ENCODE results near the gene RANBP10. TPM values are rescaled to one million over a fixed set of nuclear protein-coding genes. Genes with fewer than 3 reads are reported as not detected.

The RANBP10 gene
- total and polyA plus RNA-seq, 2 of the 13 experiments (the other 11 are each of a cell fraction or from before 2014, with no cell fraction given), result 9.2 to 22.7 TPM

GRCh38 chr16:67806428-67807147, at the start of gene RANBP10, which contains the start of gene TSNAXIP1 (continued):
- TF ChIP-seq AHDC1 (CRISPR knock-in tag; IDR thresholded peaks at IDR 0.05; ENCODE audit: borderline replicate concordance), result no peak; the same call in 1 of the 2 replicates
- peak; percentile 16; the same call in 1 of the 2 replicates for TF ChIP-seq RARA (CRISPR knock-in tag; IDR thresholded peaks at IDR 0.05)
- no peak for TF ChIP-seq MEF2D (CRISPR knock-in tag; IDR thresholded peaks at IDR 0.05)
- no peak; the same call in 1 of the 2 replicates for TF ChIP-seq SIX1 (CRISPR knock-in tag; IDR thresholded peaks at IDR 0.05; ENCODE audit: borderline replicate concordance)
- no peak for TF ChIP-seq ZNF207 (IDR thresholded peaks at IDR 0.05; ENCODE audit: borderline replicate concordance)
- TF ChIP-seq IKZF5 (CRISPR knock-in tag; IDR thresholded peaks at IDR 0.05), result peak; percentile 18; the same call in 1 of the 2 replicates
- TF ChIP-seq ZBTB14 (CRISPR knock-in tag; IDR thresholded peaks at IDR 0.05), result no peak
- TF ChIP-seq SALL1 (CRISPR knock-in tag; IDR thresholded peaks at IDR 0.05), result peak; percentile 32; the same call in 1 of the 2 replicates
- TF ChIP-seq GATAD2A (CRISPR knock-in tag; IDR thresholded peaks at IDR 0.05), result no peak
- TF ChIP-seq ZNF7 (CRISPR knock-in tag; IDR thresholded peaks at IDR 0.05), result no peak
- no peak; the same call in none of the 2 replicates for TF ChIP-seq BORCS8-MEF2B (CRISPR knock-in tag; IDR thresholded peaks at IDR 0.05)
- no peak for TF ChIP-seq HOXA9 (CRISPR knock-in tag; IDR thresholded peaks at IDR 0.05; ENCODE audit: borderline replicate concordance)
- TF ChIP-seq KDM5B (CRISPR knock-in tag; IDR thresholded peaks at IDR 0.05; ENCODE audit: borderline replicate concordance), result no peak; the same call in 1 of the 2 replicates
- peak; percentile 86; the same call in 1 of the 2 replicates for TF ChIP-seq ZNF350 (CRISPR knock-in tag; IDR thresholded peaks at IDR 0.05; ENCODE audit: borderline replicate concordance, low read depth)
- peak; percentile 84; the same call in 1 of the 2 replicates for TF ChIP-seq ARNT2 (CRISPR knock-in tag; IDR thresholded peaks at IDR 0.05; ENCODE audit: low read depth)
- no peak for TF ChIP-seq PRMT3 (CRISPR knock-in tag; IDR thresholded peaks at IDR 0.05; ENCODE audit: borderline replicate concordance, low read depth)
- peak; percentile 82 for TF ChIP-seq PHF8 (CRISPR knock-in tag; IDR thresholded peaks at IDR 0.05)
- TF ChIP-seq KDM1A (CRISPR knock-in tag; IDR thresholded peaks at IDR 0.05), result no peak
- TF ChIP-seq ZNF576 (CRISPR knock-in tag; IDR thresholded peaks at IDR 0.05), result no peak

Data from HepG2 (cell line).